Pancreas (tissue), 10 donors: Measurements from ENCODE around the gene RNF167. TPM values are rescaled to one million over a fixed set of nuclear protein-coding genes. Genes with fewer than 3 reads are reported as not detected.

Experiments
- ATAC-seq, 4 donors: fragments of 200-7000 bp; cut with Tn5 transposase; one replicate each; pipeline versions ENCODE4 v1.8.0 to v1.9.1; 2020; ENCODE audit warnings: mild to moderate bottlenecking in 4 of 4, moderate library complexity in 4 of 4
- DNase-seq, 6 donors: peaks; one replicate each; pipeline ENCODE4 v3.0.0-alpha.2; 2020
- FAIRE-seq: peaks from 2 replicates; lab custom pipeline; 2012; peaks lifted over from hg19 to GRCh38; lab: Jason Lieb, UNC
- H3K27ac ChIP-seq, 4 donors: fragments of 200-600 bp; sonication (generic); 1 replicate in 3 of 4; 2 replicates in 1 of 4; pipeline versions ENCODE4 v1.5.0 to v1.8.0; 2020
- H3K27me3 ChIP-seq, 4 donors: fragments of 200-600 bp; one replicate each; pipeline ENCODE4 v1.8.0; 2021
- H3K36me3 ChIP-seq, 3 donors: fragments of 200-600 bp; sonication (generic) in 1 of 3; one replicate each; pipeline versions ENCODE4 v1.5.0 to v1.8.0; 2020 to 2021
- H3K4me1 ChIP-seq, 3 donors: fragments of 200-600 bp; one replicate each; pipeline ENCODE4 v1.8.0; 2021
- H3K4me3 ChIP-seq, 4 donors: fragments of 200-600 bp; sonication (generic) in 2 of 4; one replicate each; pipeline versions ENCODE4 v1.5.0 to v1.8.0; 2020 to 2021
- H3K9me3 ChIP-seq, 4 donors: fragments of 200-600 bp; one replicate each; pipeline ENCODE4 v1.8.0; 2021
- CTCF ChIP-seq, 4 donors: fragments of 200-600 bp; sonication (generic) in 3 of 4; IDR thresholded peaks; one replicate each; pipeline versions ENCODE4 v1.5.0 to v1.8.0; 2021; ENCODE audit warnings: antibody characterized with exemption in 4 of 4
- WGBS, 2 donors: extraction: QIAGEN DNeasy Blood & Tissue Kit; methylation state at CpG; one replicate each; pipeline ENCODE4 v1.1.7; 2013; 5-methylcytosine and 5-hydroxymethylcytosine counted together
- intact Hi-C, 3 donors: fragments of 100-400 bp; cut with DNase I; formaldehyde crosslinking; loops; one replicate each; pipeline versions ENCODE4 v1.11.1 to v1.14.2; 2022
- polyA plus RNA-seq, 2 donors: library from polyadenylated mRNA; stranded (reverse); fragments of 200-250 nt; gene quantifications; one replicate each; pipeline ENCODE4 v1.2.3, GENCODE V29; 2013
- total RNA-seq, 6 donors: library from RNA; stranded (reverse); fragmentation: NEBNext Ultra II Directional in 4 of 6; extraction: Animal tissue kit (Norgen Biotek cat#: 25700) in 4 of 6; gene quantifications; one replicate each; pipeline versions ENCODE4 v1.2.1 to v1.2.4, GENCODE V29; 2021 to 2023
- donor health status: healthy with polysubstance abuse.
- donor health status: DM: no; HTN: no; CAD: no; lungs with moderate emphysema.
- donor health status: DM: no; HTN: no; CAD: no.
- donor health status: control.
- donor health status: control.
- donor health status: Bipolar disorder and iron deficiency.
- donor health status: DM: yes; HTN: yes; CAD: no.
- donor health status: DM: no; HTN: no; CAD: no.
- donor health status: DM: no; HTN: no; CAD: no.
- donor health status: DM: yes; HTN: yes; CAD: no.

RNF167 gene
- total and polyA plus RNA-seq, 8 donors: 40.8 to 118 (median 53.0) TPM

- 0 to 1% methylated on average over 40 to 56 of the region's 56 CpGs for WGBS, 2 donors
- H3K4me1 ChIP-seq: peaks cover 0 to 24% (median 6%) of the 10 kb centered on the region in 3 donors
- ATAC-seq: peak; percentile 40 to 59 (median 51)
- H3K36me3 ChIP-seq: peaks cover 0 to 22% (median 0%) of the 10 kb centered on the region in 3 donors
- intact Hi-C loops: no loop called here
- no peaks in the 10 kb centered on the region for H3K9me3 ChIP-seq
- H3K27ac ChIP-seq: peak overlapping the region; percentile 81 to 99 (median 94)
- no peak for FAIRE-seq
- no peak for TF ChIP-seq CTCF (IDR thresholded peaks at IDR 0.05)
- no peaks in the 10 kb centered on the region for H3K27me3 ChIP-seq
- H3K4me3 ChIP-seq: peak overlapping the region; percentile 94 to 100 (median 97)
- DNase-seq: peak; percentile 53 to 86 (median 68)
Measured at GRCh38 chr17:4947411-4948165, 7.5 kb downstream of the RNF167 start.

- WGBS, 2 donors: 0 to 1% methylated on average over 43 to 59 of the region's 59 CpGs
- Histone ChIP-seq H3K4me3 (peak within 1 kb of the TSS; percentile 94 to 100 (median 97)), H3K27me3 (no peaks in the 10 kb centered on the region), H3K9me3 (no peaks in the 10 kb centered on the region), H3K4me1 (peaks cover 0 to 24% (median 6%) of the 10 kb centered on the region in 3 donors), H3K27ac (peak within 1 kb of the TSS; percentile 88 to 99 (median 98)), H3K36me3 (peaks cover 0 to 14% (median 0%) of the 10 kb centered on the region in 3 donors)
- peak; percentile 85 to 93 (median 90) for DNase-seq
- no peak for TF ChIP-seq CTCF (IDR thresholded peaks at IDR 0.05)
- intact Hi-C loops: no loop called here
- no peak for FAIRE-seq
- peak; percentile 68 to 84 (median 80) for ATAC-seq
Measured at GRCh38 chr17:4948166-4948930, 8.3 kb downstream of the RNF167 start, which contains the start of gene PFN1. Gene PFN1, minus strand, starts transcription at chr17:4948530. Its CDS starts 136 bp downstream, at chr17:4948394.

- peak; percentile 77 to 89 (median 80) for DNase-seq
- Histone ChIP-seq H3K4me3 (peak overlapping the region; percentile 94 to 100 (median 97)), H3K4me1 (peaks cover 0 to 24% (median 6%) of the 10 kb centered on the region in 3 donors), H3K27me3 (no peaks in the 10 kb centered on the region), H3K27ac (peak overlapping the region; percentile 88 to 99 (median 98)), H3K36me3 (peaks cover 0 to 12% (median 0%) of the 10 kb centered on the region in 3 donors), H3K9me3 (no peaks in the 10 kb centered on the region)
- FAIRE-seq: no peak
- peak; percentile 68 to 81 (median 78) for ATAC-seq
- intact Hi-C loops: no loop called here
- 0 to 1% methylated on average over 40 of the region's 40 CpGs for WGBS, 2 donors
- TF ChIP-seq CTCF (IDR thresholded peaks at IDR 0.05): no peak
Measured at GRCh38 chr17:4948931-4949320, 8.9 kb downstream of the RNF167 start.

- Histone ChIP-seq H3K4me1 (peaks cover 0 to 24% (median 6%) of the 10 kb centered on the region in 3 donors), H3K27ac (peak overlapping the region; percentile 88 to 99 (median 98)), H3K36me3 (peaks cover 0 to 7% (median 0%) of the 10 kb centered on the region in 3 donors), H3K4me3 (peak overlapping the region; percentile 94 to 100 (median 97)), H3K9me3 (no peaks in the 10 kb centered on the region), H3K27me3 (no peaks in the 10 kb centered on the region)
- TF ChIP-seq CTCF (IDR thresholded peaks at IDR 0.05): no peak
- ATAC-seq (peak; percentile 17 to 43 (median 32)), DNase-seq (peak; percentile 68 to 89 (median 82)), FAIRE-seq (no peak)
- 0 to 1% methylated on average over 28 to 74 of the region's 75 CpGs for WGBS, 2 donors
- intact Hi-C loops: no loop called here
Measured at GRCh38 chr17:4949321-4950074, 9.4 kb downstream of the RNF167 start.
